ENCODE data around the gene LLGL2.

Gene LLGL2

DNA sequence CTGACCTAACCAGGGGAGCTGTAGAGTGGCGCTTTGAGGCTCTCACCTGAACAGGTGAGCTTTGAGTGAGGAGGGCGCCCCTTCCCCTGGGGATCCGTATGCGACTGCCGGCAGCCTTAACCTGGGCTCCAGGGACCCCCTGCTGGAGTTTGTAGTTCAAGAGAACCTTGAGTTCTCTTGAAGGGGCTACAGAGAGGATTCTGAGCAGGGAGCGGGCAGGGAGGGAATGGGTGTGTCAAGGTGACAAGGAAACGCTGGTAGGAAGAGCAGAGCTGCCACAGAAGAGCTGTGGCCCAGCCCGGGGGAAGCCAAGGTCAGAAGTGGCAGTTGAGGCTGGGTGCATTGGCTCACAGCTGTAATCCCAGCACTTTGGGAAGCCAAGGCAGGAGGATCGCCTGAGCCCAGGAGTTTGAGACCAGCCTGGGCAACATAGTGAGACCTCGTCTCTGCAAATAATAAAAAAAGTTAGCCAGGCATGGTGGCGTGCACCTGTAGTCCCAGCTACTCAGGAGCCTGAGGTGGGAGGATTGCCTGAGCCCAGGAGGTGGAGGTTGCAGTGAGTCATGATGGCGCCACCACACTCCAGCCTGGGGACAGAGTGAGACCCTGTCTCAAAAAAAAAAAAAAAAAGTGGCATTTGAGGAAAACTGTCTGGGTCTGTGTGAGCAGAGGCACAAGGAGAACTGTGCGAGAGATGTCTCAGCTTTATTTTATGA, 1.2 kb downstream of the LLGL2 start:
- H3K27me3 ChIP-seq (replicated peaks; ENCODE audit: control insufficient read depth, insufficient read depth, low read length), result no peaks in the 10 kb centered on the region
- no peak overlapping the region for H3K4me3 ChIP-seq (replicated peaks; ENCODE audit: low read depth, low read length)
- no peak for DNase-seq (ENCODE audit: extremely low read depth, insufficient read length)
- TF ChIP-seq, protein P1, sequence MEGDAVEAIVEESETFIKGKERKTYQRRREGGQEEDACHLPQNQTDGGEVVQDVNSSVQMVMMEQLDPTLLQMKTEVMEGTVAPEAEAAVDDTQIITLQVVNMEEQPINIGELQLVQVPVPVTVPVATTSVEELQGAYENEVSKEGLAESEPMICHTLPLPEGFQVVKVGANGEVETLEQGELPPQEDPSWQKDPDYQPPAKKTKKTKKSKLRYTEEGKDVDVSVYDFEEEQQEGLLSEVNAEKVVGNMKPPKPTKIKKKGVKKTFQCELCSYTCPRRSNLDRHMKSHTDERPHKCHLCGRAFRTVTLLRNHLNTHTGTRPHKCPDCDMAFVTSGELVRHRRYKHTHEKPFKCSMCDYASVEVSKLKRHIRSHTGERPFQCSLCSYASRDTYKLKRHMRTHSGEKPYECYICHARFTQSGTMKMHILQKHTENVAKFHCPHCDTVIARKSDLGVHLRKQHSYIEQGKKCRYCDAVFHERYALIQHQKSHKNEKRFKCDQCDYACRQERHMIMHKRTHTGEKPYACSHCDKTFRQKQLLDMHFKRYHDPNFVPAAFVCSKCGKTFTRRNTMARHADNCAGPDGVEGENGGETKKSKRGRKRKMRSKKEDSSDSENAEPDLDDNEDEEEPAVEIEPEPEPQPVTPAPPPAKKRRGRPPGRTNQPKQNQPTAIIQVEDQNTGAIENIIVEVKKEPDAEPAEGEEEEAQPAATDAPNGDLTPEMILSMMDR (IDR thresholded peaks at IDR 0.05; ENCODE audit: insufficient read depth, low read length, poor library complexity, severe bottlenecking), result no peak
- H3K36me3 ChIP-seq (ENCODE audit: control insufficient read depth, insufficient read depth, low read length), result no peaks in the 10 kb centered on the region; the same call in 1 of the 2 replicates

GRCh38 chr17:75530837-75531720, 5.6 kb downstream of the LLGL2 start:
- H3K27me3 ChIP-seq (replicated peaks; ENCODE audit: control insufficient read depth, insufficient read depth, low read length), result no peaks in the 10 kb centered on the region
- DNase-seq (ENCODE audit: extremely low read depth, insufficient read length), result no peak
- TF ChIP-seq, protein P1 (IDR thresholded peaks at IDR 0.05; ENCODE audit: insufficient read depth, low read length, poor library complexity, severe bottlenecking), result no peak
- H3K4me3 ChIP-seq (replicated peaks; ENCODE audit: low read depth, low read length), result no peak overlapping the region
- H3K36me3 ChIP-seq (ENCODE audit: control insufficient read depth, insufficient read depth, low read length), result no peaks in the 10 kb centered on the region

DNA sequence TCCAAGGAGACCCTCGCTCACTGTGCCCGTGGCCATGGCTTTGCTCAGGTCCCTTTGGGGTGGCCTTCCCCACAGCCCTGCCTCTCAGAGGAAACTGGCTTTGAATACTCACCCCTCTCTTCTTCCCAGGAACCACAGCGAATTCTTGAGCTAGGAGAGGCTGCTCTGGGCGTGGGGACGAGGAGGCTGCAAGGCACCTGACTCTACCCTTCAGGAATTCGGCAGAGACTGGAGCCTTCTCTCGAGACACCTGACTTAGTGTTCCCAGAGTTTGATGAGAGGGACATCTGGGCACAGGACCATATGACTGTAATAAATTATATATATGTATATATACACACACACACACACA, 6.2 kb downstream of the LLGL2 start:
- no peaks in the 10 kb centered on the region for H3K36me3 ChIP-seq (ENCODE audit: control insufficient read depth, insufficient read depth, low read length)
- H3K27me3 ChIP-seq (replicated peaks; ENCODE audit: control insufficient read depth, insufficient read depth, low read length), result no peaks in the 10 kb centered on the region
- H3K4me3 ChIP-seq (replicated peaks; ENCODE audit: low read depth, low read length), result no peak overlapping the region
- TF ChIP-seq, protein P1 (IDR thresholded peaks at IDR 0.05; ENCODE audit: insufficient read depth, low read length, poor library complexity, severe bottlenecking), result no peak
- no peak for DNase-seq (ENCODE audit: extremely low read depth, insufficient read length)

- TF ChIP-seq, protein P1 (IDR thresholded peaks at IDR 0.05; ENCODE audit: insufficient read depth, low read length, poor library complexity, severe bottlenecking), result no peak
- DNase-seq (ENCODE audit: extremely low read depth, insufficient read length), result peak; percentile 71
- no peaks in the 10 kb centered on the region for H3K36me3 ChIP-seq (ENCODE audit: control insufficient read depth, insufficient read depth, low read length)
- no peaks in the 10 kb centered on the region for H3K27me3 ChIP-seq (replicated peaks; ENCODE audit: control insufficient read depth, insufficient read depth, low read length)
- H3K4me3 ChIP-seq (replicated peaks; ENCODE audit: low read depth, low read length), result no peak overlapping the region
These were observed 9.6 kb downstream of the LLGL2 start for GRCh38 chr17:75535119-75535537.

GRCh38 chr17:75535871-75536270, 10.4 kb downstream of the LLGL2 start:
- Histone ChIP-seq H3K27me3 (replicated peaks; ENCODE audit: control insufficient read depth, insufficient read depth, low read length) (no peaks in the 10 kb centered on the region), H3K36me3 (ENCODE audit: control insufficient read depth, insufficient read depth, low read length) (no peaks in the 10 kb centered on the region), H3K4me3 (replicated peaks; ENCODE audit: low read depth, low read length) (no peak overlapping the region)
- DNase-seq (ENCODE audit: extremely low read depth, insufficient read length), result no peak
- TF ChIP-seq, protein P1 (IDR thresholded peaks at IDR 0.05; ENCODE audit: insufficient read depth, low read length, poor library complexity, severe bottlenecking), result no peak
